ENCODE data around the gene PMPCA.

DNA sequence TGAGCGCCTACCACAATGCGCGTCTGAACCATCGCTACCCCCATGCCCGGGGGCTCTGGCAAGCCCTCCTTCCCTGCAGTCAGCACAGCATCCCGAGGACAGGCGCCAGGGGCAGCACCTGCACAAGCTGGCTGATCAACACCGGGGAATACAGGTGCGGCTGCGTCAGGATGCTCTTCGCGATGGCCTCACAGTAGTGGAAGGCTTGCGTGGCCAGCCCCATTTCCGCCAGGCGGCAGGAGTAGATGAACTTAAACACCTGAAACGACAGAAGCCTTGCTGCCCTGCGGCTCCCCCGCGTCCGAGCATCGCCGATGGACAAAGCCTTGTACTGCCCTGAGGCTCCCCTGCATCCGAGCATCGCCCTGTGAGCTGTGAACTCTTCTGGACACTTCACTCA lies 46.9 kb downstream of the PMPCA start:
- TF ChIP-seq CHD2 (IDR thresholded peaks at IDR 0.05; ENCODE audit: low read length): no peak
- TF ChIP-seq, protein P1, sequence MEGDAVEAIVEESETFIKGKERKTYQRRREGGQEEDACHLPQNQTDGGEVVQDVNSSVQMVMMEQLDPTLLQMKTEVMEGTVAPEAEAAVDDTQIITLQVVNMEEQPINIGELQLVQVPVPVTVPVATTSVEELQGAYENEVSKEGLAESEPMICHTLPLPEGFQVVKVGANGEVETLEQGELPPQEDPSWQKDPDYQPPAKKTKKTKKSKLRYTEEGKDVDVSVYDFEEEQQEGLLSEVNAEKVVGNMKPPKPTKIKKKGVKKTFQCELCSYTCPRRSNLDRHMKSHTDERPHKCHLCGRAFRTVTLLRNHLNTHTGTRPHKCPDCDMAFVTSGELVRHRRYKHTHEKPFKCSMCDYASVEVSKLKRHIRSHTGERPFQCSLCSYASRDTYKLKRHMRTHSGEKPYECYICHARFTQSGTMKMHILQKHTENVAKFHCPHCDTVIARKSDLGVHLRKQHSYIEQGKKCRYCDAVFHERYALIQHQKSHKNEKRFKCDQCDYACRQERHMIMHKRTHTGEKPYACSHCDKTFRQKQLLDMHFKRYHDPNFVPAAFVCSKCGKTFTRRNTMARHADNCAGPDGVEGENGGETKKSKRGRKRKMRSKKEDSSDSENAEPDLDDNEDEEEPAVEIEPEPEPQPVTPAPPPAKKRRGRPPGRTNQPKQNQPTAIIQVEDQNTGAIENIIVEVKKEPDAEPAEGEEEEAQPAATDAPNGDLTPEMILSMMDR (IDR thresholded peaks at IDR 0.05; ENCODE audit: control extremely low read depth in 1 of 3, insufficient read depth in 1 of 3, low read depth in 1 of 3, low read length in 3 of 3): no peak
- no peak for TF ChIP-seq JUN (IDR thresholded peaks at IDR 0.05; ENCODE audit: low read depth, low read length)
- no peak for TF ChIP-seq JUND (IDR thresholded peaks at IDR 0.05; ENCODE audit: low read length)
- no peak for TF ChIP-seq PHF8 (conservative IDR thresholded peaks at IDR 0.05; ENCODE audit: low read depth, low read length)
- no peak for TF ChIP-seq POLR2A (IDR thresholded peaks at IDR 0.05; ENCODE audit: control extremely low read depth in 1 of 2, low read depth in 2 of 2, low read length in 2 of 2)
- TF ChIP-seq EZH2 (IDR thresholded peaks at IDR 0.05; ENCODE audit: low read depth, low read length, severe bottlenecking): no peak
- TF ChIP-seq RFX5 (IDR thresholded peaks at IDR 0.05; ENCODE audit: borderline replicate concordance, low read depth, low read length): no peak
- no peak for TF ChIP-seq POU5F1 (IDR thresholded peaks at IDR 0.05; ENCODE audit: low read depth, low read length)
- no peak for TF ChIP-seq POLR2AphosphoS5 (IDR thresholded peaks at IDR 0.05; ENCODE audit: low read depth, low read length)

Data from H1 (cell line).